ENCODE data around the gene ABCG1. TPM values are rescaled to one million over a fixed set of nuclear protein-coding genes. Genes with fewer than 3 reads are reported as not detected.

The ABCG1 gene
- total and polyA plus RNA-seq, 2 experiments from 2014 or later: 1.3 to 4.4 TPM

DNA sequence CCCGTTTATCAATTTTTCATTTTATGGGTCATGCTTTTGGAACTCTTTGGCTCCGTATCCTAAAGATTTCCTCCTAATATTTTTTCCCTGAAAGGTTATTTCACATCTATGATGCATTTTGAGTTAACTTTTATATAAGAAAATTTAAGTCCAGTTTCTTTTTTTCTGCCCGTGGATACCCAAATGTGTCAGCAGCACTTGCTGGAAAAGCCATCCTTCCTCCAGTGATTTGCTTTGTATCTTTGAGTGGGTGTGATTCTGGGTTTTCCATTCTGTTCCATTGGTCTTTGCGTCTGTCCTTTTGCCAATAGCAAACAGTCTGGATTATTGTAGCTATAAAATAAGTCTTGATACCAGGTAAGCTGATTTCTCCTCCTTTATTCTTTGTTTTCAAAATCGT, 15.6 kb upstream of the ABCG1 start (continued):
- no peak for TF ChIP-seq NANOG (IDR thresholded peaks at IDR 0.05; ENCODE audit: borderline replicate concordance)

DNA sequence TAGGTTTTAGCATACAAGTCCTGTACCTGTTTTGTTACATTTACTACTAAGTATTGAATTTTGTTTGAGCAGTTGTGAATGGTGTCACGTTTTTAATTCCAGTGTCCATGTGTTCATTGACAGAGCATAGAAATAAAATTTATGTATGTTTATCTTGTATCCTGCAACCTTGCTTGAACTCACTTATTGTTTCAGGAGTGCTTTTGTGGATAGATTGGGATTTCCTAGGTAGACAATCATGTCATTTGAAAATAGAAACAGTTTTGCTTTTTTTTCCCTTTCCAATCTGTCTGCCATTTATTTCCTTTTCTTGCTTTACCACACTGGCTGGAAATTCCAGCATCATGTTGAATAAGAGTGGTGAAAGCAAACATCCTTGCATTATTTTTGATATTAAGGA, 15.0 kb upstream of the ABCG1 start:
- Histone ChIP-seq H3K27me3 (ENCODE audit: insufficient read depth) (no peaks in the 10 kb centered on the region), H4K20me1 (replicated peaks; ENCODE audit: insufficient read depth) (no peaks in the 10 kb centered on the region), H3K9me2 (ENCODE audit: insufficient read depth) (no peaks in the 10 kb centered on the region), H3K36me3 (ENCODE audit: insufficient read depth) (no peaks in the 10 kb centered on the region), H2AFZ (no peak overlapping the region), H3K4me3 (no peak overlapping the region), H3K79me2 (replicated peaks; ENCODE audit: insufficient read depth) (no peaks in the 10 kb centered on the region), H3K4me1 (ENCODE audit: insufficient read depth) (no peaks in the 10 kb centered on the region), H3K27ac (ENCODE audit: low read depth) (no peak overlapping the region), H3F3A (replicated peaks; ENCODE audit: low read depth) (no peaks in the 10 kb centered on the region), H3K4me2 (no peak overlapping the region)
- H3K4me1 Mint-ChIP-seq: peaks cover 8% of the 10 kb centered on the region
- H3K36me3 Mint-ChIP-seq (ENCODE audit: low read depth): no peaks in the 10 kb centered on the region; the same call in 2 of the 3 replicates
- no peak for DNase-seq (ENCODE audit: low spot score)
- H3K9me3 Mint-ChIP-seq: peaks cover 6% of the 10 kb centered on the region; the same call in 2 of the 3 replicates
- H3K27ac Mint-ChIP-seq: no peak overlapping the region
- H3K4me3 Mint-ChIP-seq: no peak overlapping the region
- ATAC-seq: no peak
- TF ChIP-seq EZH2 (IDR thresholded peaks at IDR 0.05; ENCODE audit: low read depth, unreplicated experiment): no peak
- no peak for TF ChIP-seq ZNF331 (CRISPR knock-in tag; IDR thresholded peaks at IDR 0.05; ENCODE audit: low read depth)
- TF ChIP-seq, protein P1, sequence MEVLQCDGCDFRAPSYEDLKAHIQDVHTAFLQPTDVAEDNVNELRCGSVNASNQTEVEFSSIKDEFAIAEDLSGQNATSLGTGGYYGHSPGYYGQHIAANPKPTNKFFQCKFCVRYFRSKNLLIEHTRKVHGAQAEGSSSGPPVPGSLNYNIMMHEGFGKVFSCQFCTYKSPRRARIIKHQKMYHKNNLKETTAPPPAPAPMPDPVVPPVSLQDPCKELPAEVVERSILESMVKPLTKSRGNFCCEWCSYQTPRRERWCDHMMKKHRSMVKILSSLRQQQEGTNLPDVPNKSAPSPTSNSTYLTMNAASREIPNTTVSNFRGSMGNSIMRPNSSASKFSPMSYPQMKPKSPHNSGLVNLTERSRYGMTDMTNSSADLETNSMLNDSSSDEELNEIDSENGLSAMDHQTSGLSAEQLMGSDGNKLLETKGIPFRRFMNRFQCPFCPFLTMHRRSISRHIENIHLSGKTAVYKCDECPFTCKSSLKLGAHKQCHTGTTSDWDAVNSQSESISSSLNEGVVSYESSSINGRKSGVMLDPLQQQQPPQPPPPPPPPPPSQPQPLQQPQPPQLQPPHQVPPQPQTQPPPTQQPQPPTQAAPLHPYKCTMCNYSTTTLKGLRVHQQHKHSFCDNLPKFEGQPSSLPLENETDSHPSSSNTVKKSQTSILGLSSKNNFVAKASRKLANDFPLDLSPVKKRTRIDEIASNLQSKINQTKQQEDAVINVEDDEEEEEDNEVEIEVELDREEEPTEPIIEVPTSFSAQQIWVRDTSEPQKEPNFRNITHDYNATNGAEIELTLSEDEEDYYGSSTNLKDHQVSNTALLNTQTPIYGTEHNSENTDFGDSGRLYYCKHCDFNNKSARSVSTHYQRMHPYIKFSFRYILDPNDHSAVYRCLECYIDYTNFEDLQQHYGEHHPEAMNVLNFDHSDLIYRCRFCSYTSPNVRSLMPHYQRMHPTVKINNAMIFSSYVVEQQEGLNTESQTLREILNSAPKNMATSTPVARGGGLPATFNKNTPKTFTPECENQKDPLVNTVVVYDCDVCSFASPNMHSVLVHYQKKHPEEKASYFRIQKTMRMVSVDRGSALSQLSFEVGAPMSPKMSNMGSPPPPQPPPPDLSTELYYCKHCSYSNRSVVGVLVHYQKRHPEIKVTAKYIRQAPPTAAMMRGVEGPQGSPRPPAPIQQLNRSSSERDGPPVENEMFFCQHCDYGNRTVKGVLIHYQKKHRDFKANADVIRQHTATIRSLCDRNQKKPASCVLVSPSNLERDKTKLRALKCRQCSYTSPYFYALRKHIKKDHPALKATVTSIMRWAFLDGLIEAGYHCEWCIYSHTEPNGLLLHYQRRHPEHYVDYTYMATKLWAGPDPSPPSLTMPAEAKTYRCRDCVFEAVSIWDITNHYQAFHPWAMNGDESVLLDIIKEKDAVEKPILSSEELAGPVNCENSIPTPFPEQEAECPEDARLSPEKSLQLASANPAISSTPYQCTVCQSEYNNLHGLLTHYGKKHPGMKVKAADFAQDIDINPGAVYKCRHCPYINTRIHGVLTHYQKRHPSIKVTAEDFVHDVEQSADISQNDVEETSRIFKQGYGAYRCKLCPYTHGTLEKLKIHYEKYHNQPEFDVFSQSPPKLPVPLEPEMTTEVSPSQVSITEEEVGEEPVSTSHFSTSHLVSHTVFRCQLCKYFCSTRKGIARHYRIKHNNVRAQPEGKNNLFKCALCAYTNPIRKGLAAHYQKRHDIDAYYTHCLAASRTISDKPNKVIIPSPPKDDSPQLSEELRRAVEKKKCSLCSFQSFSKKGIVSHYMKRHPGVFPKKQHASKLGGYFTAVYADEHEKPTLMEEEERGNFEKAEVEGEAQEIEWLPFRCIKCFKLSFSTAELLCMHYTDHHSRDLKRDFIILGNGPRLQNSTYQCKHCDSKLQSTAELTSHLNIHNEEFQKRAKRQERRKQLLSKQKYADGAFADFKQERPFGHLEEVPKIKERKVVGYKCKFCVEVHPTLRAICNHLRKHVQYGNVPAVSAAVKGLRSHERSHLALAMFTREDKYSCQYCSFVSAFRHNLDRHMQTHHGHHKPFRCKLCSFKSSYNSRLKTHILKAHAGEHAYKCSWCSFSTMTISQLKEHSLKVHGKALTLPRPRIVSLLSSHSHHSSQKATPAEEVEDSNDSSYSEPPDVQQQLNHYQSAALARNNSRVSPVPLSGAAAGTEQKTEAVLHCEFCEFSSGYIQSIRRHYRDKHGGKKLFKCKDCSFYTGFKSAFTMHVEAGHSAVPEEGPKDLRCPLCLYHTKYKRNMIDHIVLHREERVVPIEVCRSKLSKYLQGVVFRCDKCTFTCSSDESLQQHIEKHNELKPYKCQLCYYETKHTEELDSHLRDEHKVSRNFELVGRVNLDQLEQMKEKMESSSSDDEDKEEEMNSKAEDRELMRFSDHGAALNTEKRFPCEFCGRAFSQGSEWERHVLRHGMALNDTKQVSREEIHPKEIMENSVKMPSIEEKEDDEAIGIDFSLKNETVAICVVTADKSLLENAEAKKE (CRISPR knock-in tag; IDR thresholded peaks at IDR 0.05): no peak
- TF ChIP-seq JUNB (IDR thresholded peaks at IDR 0.05; ENCODE audit: unreplicated experiment): no peak
- TF ChIP-seq ZNF114 (CRISPR knock-in tag; IDR thresholded peaks at IDR 0.05): no peak
- TF ChIP-seq NANOG (IDR thresholded peaks at IDR 0.05; ENCODE audit: borderline replicate concordance): no peak
- no peak for TF ChIP-seq POLR2AphosphoS5 (IDR thresholded peaks at IDR 0.05; ENCODE audit: low read depth)
- TF ChIP-seq CREB1 (CRISPR knock-in tag; IDR thresholded peaks at IDR 0.05; ENCODE audit: low read depth): no peak
- no peak for TF ChIP-seq ETS1 (IDR thresholded peaks at IDR 0.05)
- TF ChIP-seq EZH2phosphoT487 (IDR thresholded peaks at IDR 0.05; ENCODE audit: unreplicated experiment): no peak
- TF ChIP-seq, protein P2, sequence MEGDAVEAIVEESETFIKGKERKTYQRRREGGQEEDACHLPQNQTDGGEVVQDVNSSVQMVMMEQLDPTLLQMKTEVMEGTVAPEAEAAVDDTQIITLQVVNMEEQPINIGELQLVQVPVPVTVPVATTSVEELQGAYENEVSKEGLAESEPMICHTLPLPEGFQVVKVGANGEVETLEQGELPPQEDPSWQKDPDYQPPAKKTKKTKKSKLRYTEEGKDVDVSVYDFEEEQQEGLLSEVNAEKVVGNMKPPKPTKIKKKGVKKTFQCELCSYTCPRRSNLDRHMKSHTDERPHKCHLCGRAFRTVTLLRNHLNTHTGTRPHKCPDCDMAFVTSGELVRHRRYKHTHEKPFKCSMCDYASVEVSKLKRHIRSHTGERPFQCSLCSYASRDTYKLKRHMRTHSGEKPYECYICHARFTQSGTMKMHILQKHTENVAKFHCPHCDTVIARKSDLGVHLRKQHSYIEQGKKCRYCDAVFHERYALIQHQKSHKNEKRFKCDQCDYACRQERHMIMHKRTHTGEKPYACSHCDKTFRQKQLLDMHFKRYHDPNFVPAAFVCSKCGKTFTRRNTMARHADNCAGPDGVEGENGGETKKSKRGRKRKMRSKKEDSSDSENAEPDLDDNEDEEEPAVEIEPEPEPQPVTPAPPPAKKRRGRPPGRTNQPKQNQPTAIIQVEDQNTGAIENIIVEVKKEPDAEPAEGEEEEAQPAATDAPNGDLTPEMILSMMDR (conservative IDR thresholded peaks at IDR 0.05; ENCODE audit: low read depth in 2 of 2): no peak
- TF ChIP-seq STAT1 (IDR thresholded peaks at IDR 0.05; ENCODE audit: unreplicated experiment): no peak
- TF ChIP-seq, protein P3, sequence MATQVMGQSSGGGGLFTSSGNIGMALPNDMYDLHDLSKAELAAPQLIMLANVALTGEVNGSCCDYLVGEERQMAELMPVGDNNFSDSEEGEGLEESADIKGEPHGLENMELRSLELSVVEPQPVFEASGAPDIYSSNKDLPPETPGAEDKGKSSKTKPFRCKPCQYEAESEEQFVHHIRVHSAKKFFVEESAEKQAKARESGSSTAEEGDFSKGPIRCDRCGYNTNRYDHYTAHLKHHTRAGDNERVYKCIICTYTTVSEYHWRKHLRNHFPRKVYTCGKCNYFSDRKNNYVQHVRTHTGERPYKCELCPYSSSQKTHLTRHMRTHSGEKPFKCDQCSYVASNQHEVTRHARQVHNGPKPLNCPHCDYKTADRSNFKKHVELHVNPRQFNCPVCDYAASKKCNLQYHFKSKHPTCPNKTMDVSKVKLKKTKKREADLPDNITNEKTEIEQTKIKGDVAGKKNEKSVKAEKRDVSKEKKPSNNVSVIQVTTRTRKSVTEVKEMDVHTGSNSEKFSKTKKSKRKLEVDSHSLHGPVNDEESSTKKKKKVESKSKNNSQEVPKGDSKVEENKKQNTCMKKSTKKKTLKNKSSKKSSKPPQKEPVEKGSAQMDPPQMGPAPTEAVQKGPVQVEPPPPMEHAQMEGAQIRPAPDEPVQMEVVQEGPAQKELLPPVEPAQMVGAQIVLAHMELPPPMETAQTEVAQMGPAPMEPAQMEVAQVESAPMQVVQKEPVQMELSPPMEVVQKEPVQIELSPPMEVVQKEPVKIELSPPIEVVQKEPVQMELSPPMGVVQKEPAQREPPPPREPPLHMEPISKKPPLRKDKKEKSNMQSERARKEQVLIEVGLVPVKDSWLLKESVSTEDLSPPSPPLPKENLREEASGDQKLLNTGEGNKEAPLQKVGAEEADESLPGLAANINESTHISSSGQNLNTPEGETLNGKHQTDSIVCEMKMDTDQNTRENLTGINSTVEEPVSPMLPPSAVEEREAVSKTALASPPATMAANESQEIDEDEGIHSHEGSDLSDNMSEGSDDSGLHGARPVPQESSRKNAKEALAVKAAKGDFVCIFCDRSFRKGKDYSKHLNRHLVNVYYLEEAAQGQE (IDR thresholded peaks at IDR 0.05; ENCODE audit: unreplicated experiment): no peak
- peaks cover under 1% of the 10 kb centered on the region for H3K27me3 Mint-ChIP-seq (ENCODE audit: insufficient read depth, low read depth, poor library complexity)

All from GM23338 (cell line).